Anterior cingulate cortex (tissue), 58 donors: ENCODE results near the gene VAMP4.
"Not testable (repeated sequence)": the region's sequence is repeated elsewhere in the genome, so short reads cannot be mapped to it uniquely, and the experiment has no call there.

Experiments used
- DNase-seq, 58 donors: peaks; one replicate each; lab custom pipeline; 2025; lab: John Stamatoyannopoulos, UW

The VAMP4 gene

GRCh38 chr1:171712341-171712740, 29.5 kb downstream of the VAMP4 start:
- no peak for DNase-seq

GRCh38 chr1:171711643-171712042, 30.2 kb downstream of the VAMP4 start:
- no peak for DNase-seq

GRCh38 chr1:171707583-171707982, 34.3 kb downstream of the VAMP4 start:
- no peak for DNase-seq

GRCh38 chr1:171702598-171702997, 39.3 kb downstream of the VAMP4 start:
- DNase-seq: no peak

GRCh38 chr1:171699531-171699930, 42.3 kb downstream of the VAMP4 start:
- DNase-seq: peak in 1 of 58 donors; percentile 17

GRCh38 chr1:171695772-171696171, 46.1 kb downstream of the VAMP4 start:
- not testable (repeated sequence) for DNase-seq

GRCh38 chr1:171693541-171693940, 48.3 kb downstream of the VAMP4 start:
- DNase-seq: not testable (repeated sequence)

- DNase-seq: no peak
These were observed 58.0 kb downstream of the VAMP4 start for GRCh38 chr1:171683870-171684269.

- DNase-seq: no peak
These were observed 61.5 kb downstream of the VAMP4 start for GRCh38 chr1:171680339-171680738.

GRCh38 chr1:171676823-171677222, 65.0 kb downstream of the VAMP4 start:
- DNase-seq: no peak

- peak in 1 of 58 donors; percentile 32 for DNase-seq
These were observed 67.1 kb downstream of the VAMP4 start for GRCh38 chr1:171674431-171675405.

GRCh38 chr1:171670739-171671138, 71.1 kb downstream of the VAMP4 start:
- no peak for DNase-seq

- DNase-seq: no peak
These were observed 73.5 kb downstream of the VAMP4 start for GRCh38 chr1:171668372-171668771.

- no peak for DNase-seq
These were observed 75.6 kb downstream of the VAMP4 start for GRCh38 chr1:171666114-171666769.

GRCh38 chr1:171664976-171665375, 76.9 kb downstream of the VAMP4 start:
- DNase-seq: no peak

GRCh38 chr1:171663854-171664575, 77.8 kb downstream of the VAMP4 start:
- no peak for DNase-seq

- no peak for DNase-seq
These were observed 78.6 kb downstream of the VAMP4 start for GRCh38 chr1:171663036-171663853.

GRCh38 chr1:171661076-171661650, 80.7 kb downstream of the VAMP4 start:
- DNase-seq: no peak

- not testable (repeated sequence) for DNase-seq
These were observed 85.7 kb downstream of the VAMP4 start for GRCh38 chr1:171656206-171656605.

GRCh38 chr1:171655746-171656116, 86.1 kb downstream of the VAMP4 start:
- DNase-seq: no peak
